ENCODE data around the gene MED13L. TPM values are rescaled to one million over a fixed set of nuclear protein-coding genes. Genes with fewer than 3 reads are reported as not detected.
A peak's percentile ranks its signal among the peaks of the same experiment; 100 is the strongest.

The MED13L gene
- total and polyA plus RNA-seq, 2 donors (not counting 1 experiment from before 2014, with no cell fraction given), result 20.3 to 207 TPM

DNA sequence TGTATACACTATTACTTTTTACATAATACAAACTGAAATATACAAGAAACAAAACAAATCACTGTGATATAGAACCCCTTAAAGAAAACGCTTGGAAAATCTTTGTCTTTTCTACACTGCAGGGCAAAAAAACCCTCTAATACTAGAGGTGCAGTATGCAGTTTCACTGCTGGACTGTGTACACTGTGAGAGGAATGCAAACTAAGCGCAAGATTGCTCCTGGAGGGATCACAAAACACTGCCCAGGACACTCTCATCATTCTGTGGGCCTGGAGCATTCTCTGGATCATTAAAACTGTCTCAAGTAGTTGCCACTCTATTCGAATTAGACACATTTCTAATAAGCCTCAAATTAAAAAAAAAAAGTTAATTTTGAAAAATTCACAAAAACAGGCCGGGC lies 217.6 kb downstream of the MED13L start:
- Histone ChIP-seq H2AFZ (ENCODE audit: insufficient read depth, low read depth, low read length, poor library complexity, severe bottlenecking) (no peak overlapping the region), H3K4me2 (replicated peaks; ENCODE audit: low read depth, low read length, poor library complexity, severe bottlenecking) (peak overlapping the region; percentile 66), H3K9ac (ENCODE audit: low read length) (no peak overlapping the region), H3K4me3 (ENCODE audit: control extremely low read depth in 1 of 5, extremely low read depth in 1 of 5, insufficient read depth in 1 of 5, low read depth in 2 of 5, low read length in 4 of 5) (no peak overlapping the region), H3K9me3 (ENCODE audit: control extremely low read depth in 1 of 3, control insufficient read depth in 2 of 3, insufficient read depth in 1 of 3, low read length in 2 of 3) (no peaks in the 10 kb centered on the region), H3K27ac (ENCODE audit: low read length in 2 of 2) (peak overlapping the region; percentile 48 to 73), H3K4me1 (ENCODE audit: control insufficient read depth in 2 of 2, insufficient read depth in 2 of 2, low read length in 2 of 2) (peaks cover 7% of the 10 kb centered on the region in 2 donors), H3K27me3 (replicated peaks in 1 of 4; ENCODE audit: control extremely low read depth in 1 of 4, control insufficient read depth in 3 of 4, insufficient read depth in 4 of 4, low read length in 3 of 4) (no peaks in the 10 kb centered on the region), H3K36me3 (replicated peaks in 1 of 2; ENCODE audit: control extremely low read depth in 1 of 2, control insufficient read depth in 1 of 2, extremely low read depth in 1 of 2, insufficient read depth in 2 of 2, low read length in 1 of 2) (no peaks in the 10 kb centered on the region), H3K79me2 (ENCODE audit: control insufficient read depth, insufficient read depth, low read length) (peaks cover 88% of the 10 kb centered on the region), H4K20me1 (ENCODE audit: control insufficient read depth, insufficient read depth, low read length, poor library complexity, severe bottlenecking) (peaks cover 10% of the 10 kb centered on the region)
- Mint-ChIP-seq H3K9me3 (ENCODE audit: insufficient read depth) (no peaks in the 10 kb centered on the region), H3K27ac (no peak overlapping the region), H3K4me1 (peaks cover 41% of the 10 kb centered on the region), H3K4me3 (peak overlapping the region; percentile 49), H3K27me3 (no peaks in the 10 kb centered on the region)
- DNase-seq (no peak), ATAC-seq (ENCODE audit: low read depth) (no peak)
- ChIA-PET CTCF (interaction anchor here (0.7 kb wide), 1 partner anchor 75 kb away, joined by 3 read pairs; no protein-coding TSS in a partner anchor), POLR2A (no interaction called here)
- intact Hi-C loops (cut with micrococcal nuclease), result loop anchor here (1.0 to 10.0 kb wide), 4 partner anchors 32 to 645 kb away; partner anchors contain the start of gene MAP1LC3B2
- TF ChIP-seq, protein P1, sequence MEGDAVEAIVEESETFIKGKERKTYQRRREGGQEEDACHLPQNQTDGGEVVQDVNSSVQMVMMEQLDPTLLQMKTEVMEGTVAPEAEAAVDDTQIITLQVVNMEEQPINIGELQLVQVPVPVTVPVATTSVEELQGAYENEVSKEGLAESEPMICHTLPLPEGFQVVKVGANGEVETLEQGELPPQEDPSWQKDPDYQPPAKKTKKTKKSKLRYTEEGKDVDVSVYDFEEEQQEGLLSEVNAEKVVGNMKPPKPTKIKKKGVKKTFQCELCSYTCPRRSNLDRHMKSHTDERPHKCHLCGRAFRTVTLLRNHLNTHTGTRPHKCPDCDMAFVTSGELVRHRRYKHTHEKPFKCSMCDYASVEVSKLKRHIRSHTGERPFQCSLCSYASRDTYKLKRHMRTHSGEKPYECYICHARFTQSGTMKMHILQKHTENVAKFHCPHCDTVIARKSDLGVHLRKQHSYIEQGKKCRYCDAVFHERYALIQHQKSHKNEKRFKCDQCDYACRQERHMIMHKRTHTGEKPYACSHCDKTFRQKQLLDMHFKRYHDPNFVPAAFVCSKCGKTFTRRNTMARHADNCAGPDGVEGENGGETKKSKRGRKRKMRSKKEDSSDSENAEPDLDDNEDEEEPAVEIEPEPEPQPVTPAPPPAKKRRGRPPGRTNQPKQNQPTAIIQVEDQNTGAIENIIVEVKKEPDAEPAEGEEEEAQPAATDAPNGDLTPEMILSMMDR (IDR thresholded peaks at IDR 0.05), result no peak
- TF ChIP-seq EZH2 (IDR thresholded peaks at IDR 0.05; ENCODE audit: borderline replicate concordance, insufficient read depth, low read depth, low read length, poor library complexity, severe bottlenecking), result no peak
- WGBS (ENCODE audit: insufficient coverage), result 100% methylated on average over 2 of the region's 4 CpGs

DNA sequence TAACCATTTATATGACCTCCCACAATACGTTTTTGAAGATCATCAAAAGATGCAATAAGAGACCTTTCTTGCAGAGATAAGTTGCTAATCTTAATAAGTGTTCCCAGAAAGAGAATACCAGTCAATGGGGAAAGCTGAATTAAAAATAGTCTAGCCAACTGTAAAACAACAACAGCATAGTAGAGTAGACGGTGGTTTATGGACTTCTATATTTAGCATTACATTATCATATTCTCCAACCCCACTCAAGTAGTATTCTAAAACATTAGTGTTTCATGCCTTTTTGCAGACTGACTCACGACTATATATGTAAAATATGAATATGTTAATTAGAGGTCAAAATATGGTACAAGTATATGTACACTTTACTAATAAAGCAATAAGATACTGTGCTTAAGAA lies 218.9 kb downstream of the MED13L start:
- H4K20me1 ChIP-seq (ENCODE audit: control insufficient read depth, insufficient read depth, low read length, poor library complexity, severe bottlenecking), result peaks cover 10% of the 10 kb centered on the region
- H3K27me3 ChIP-seq (replicated peaks in 1 of 4; ENCODE audit: control extremely low read depth in 1 of 4, control insufficient read depth in 3 of 4, insufficient read depth in 4 of 4, low read length in 3 of 4), result no peaks in the 10 kb centered on the region
- DNase-seq (no peak), ATAC-seq (ENCODE audit: low read depth) (no peak)
- intact Hi-C loops (cut with micrococcal nuclease), result loop anchor here (5.0 kb wide), 1 partner anchor 34 kb away; no protein-coding TSS in a partner anchor
- CTCF ChIA-PET, result interaction anchor here (0.6 to 0.8 kb wide), 2 partner anchors 178 to 630 kb away, joined by 4 to 5 read pairs; no protein-coding TSS in a partner anchor
- POLR2A ChIA-PET, result no interaction called here
- H3K27ac ChIP-seq (ENCODE audit: low read length in 2 of 2), result no peak overlapping the region
- no peaks in the 10 kb centered on the region for H3K36me3 ChIP-seq (replicated peaks in 1 of 2; ENCODE audit: control extremely low read depth in 1 of 2, control insufficient read depth in 1 of 2, extremely low read depth in 1 of 2, insufficient read depth in 2 of 2, low read length in 1 of 2)
- H3K79me2 ChIP-seq (ENCODE audit: control insufficient read depth, insufficient read depth, low read length), result peaks cover 88% of the 10 kb centered on the region
- Mint-ChIP-seq H3K4me3 (no peak overlapping the region), H3K27ac (no peak overlapping the region), H3K27me3 (no peaks in the 10 kb centered on the region), H3K4me1 (peaks cover 41% of the 10 kb centered on the region), H3K9me3 (ENCODE audit: insufficient read depth) (no peaks in the 10 kb centered on the region)
- WGBS (ENCODE audit: insufficient coverage), result no CpG with 5 or more reads among the region's 3 CpGs
- no peak overlapping the region for H3K4me2 ChIP-seq (replicated peaks; ENCODE audit: low read depth, low read length, poor library complexity, severe bottlenecking)
- no peaks in the 10 kb centered on the region for H3K9me3 ChIP-seq (ENCODE audit: control extremely low read depth in 1 of 3, control insufficient read depth in 2 of 3, insufficient read depth in 1 of 3, low read length in 2 of 3)
- H3K4me1 ChIP-seq (ENCODE audit: control insufficient read depth in 2 of 2, insufficient read depth in 2 of 2, low read length in 2 of 2), result peaks cover 7% of the 10 kb centered on the region in 2 donors
- H2AFZ ChIP-seq (ENCODE audit: insufficient read depth, low read depth, low read length, poor library complexity, severe bottlenecking), result no peak overlapping the region
- H3K9ac ChIP-seq (ENCODE audit: low read length), result no peak overlapping the region
- TF ChIP-seq EZH2 (IDR thresholded peaks at IDR 0.05; ENCODE audit: borderline replicate concordance, insufficient read depth, low read depth, low read length, poor library complexity, severe bottlenecking), result no peak
- TF ChIP-seq, protein P1 (IDR thresholded peaks at IDR 0.05), result no peak
- no peak overlapping the region for H3K4me3 ChIP-seq (ENCODE audit: control extremely low read depth in 1 of 5, extremely low read depth in 1 of 5, insufficient read depth in 1 of 5, low read depth in 2 of 5, low read length in 4 of 5)

All from B cell (primary cell).